GM12875 (cell line): ENCODE measurements around the gene TP53I3.

ENCODE experiments used
- H3K4me3 ChIP-seq: one replicate; pipeline ENCODE4 v1.5.1; 2011; ENCODE audit warnings: low read depth, low read length, control low read depth
- TF ChIP-seq, protein P1 (sequence below): IDR thresholded peaks from 2 replicates; pipeline ENCODE4 v1.5.1; 2011; ENCODE audit warnings: low read depth, mild to moderate bottlenecking, control low read depth, inconsistent platforms, low read length, moderate library complexity, borderline replicate concordance; ENCODE audit not compliant: insufficient read depth

Gene TP53I3

DNA sequence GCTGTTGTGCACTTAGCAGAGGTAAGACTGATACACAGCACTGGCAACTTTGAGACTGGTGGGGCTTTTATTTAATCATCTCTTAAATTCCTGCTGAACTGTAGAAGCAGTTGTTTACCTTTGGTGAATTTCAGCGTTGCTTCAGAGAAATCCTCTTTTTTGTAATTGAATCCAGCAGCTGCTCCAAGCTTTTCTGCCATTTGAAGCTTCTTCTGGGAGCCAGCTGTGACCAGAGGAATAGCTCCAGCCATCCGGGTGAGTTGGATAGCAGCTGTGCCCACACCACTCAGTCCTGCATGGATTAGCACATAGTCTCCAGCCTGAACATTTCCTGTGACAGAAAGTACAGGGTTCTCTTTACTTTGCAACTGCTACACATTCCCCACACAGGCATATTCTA, 3.9 kb downstream of the TP53I3 start:
- TF ChIP-seq, protein P1, sequence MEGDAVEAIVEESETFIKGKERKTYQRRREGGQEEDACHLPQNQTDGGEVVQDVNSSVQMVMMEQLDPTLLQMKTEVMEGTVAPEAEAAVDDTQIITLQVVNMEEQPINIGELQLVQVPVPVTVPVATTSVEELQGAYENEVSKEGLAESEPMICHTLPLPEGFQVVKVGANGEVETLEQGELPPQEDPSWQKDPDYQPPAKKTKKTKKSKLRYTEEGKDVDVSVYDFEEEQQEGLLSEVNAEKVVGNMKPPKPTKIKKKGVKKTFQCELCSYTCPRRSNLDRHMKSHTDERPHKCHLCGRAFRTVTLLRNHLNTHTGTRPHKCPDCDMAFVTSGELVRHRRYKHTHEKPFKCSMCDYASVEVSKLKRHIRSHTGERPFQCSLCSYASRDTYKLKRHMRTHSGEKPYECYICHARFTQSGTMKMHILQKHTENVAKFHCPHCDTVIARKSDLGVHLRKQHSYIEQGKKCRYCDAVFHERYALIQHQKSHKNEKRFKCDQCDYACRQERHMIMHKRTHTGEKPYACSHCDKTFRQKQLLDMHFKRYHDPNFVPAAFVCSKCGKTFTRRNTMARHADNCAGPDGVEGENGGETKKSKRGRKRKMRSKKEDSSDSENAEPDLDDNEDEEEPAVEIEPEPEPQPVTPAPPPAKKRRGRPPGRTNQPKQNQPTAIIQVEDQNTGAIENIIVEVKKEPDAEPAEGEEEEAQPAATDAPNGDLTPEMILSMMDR, result no peak
- no peak overlapping the region for H3K4me3 ChIP-seq

GRCh38 chr2:24077879-24078278, 6.8 kb downstream of the TP53I3 start:
- H3K4me3 ChIP-seq, result no peak overlapping the region
- TF ChIP-seq, protein P1, result no peak

- TF ChIP-seq, protein P1, result no peak
- peak overlapping the region; percentile 81 for H3K4me3 ChIP-seq
Measured at GRCh38 chr2:24077535-24077877, 7.1 kb downstream of the TP53I3 start.

- TF ChIP-seq, protein P1, result no peak
Measured at GRCh38 chr2:24076849-24077534, 7.6 kb downstream of the TP53I3 start.

DNA sequence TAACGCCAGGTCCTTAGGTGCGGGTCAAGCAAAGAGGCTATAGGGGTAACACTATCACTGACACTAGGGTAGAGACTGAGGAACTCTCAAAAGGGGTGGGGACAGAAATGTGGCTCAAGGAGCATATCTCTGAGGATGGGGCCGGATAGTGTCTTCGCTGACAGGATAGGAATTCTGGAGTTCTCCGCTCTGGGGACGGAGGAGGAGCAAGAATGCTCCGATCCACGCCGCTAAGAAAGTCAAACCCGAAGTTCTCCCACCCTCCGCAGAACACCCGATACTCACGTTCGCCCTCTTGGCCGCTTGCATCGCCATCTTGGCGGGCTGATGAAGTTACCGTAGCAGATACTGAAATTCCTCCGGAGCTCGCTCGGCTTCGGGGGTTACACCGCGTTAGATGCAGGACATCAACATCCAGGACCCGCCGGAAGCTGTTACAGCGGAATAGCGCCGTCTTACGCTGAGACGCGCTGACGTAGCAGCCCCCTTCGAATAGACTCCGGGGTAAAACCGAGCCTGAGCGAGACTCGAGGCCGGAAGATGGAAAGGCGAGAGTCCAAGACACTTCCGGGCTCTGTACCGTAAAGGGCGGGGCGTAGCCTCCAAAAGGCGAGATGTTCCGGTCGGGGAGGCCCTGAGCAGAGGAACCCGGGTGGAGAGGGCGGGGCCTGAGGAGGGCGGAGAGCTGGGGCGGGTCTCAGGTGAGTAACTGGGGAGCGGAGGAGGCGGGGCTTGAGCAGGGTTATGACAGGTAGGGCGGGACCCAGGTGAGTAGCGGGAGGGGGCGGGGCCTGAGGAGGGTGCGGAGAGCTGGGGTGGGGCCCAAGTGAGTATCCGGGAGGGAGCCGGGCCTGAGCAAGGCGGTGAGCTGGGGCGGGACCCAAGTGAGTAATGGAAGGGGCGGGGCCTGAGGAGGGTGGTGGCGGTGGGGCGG, 8.5 kb downstream of the TP53I3 start, which contains the start of gene SF3B6:
SF3B6 (minus strand) TSS at position 412 of the 934 bp plus-strand sequence; CDS start at position 315, 97 bp downstream.
- TF ChIP-seq, protein P1, result no peak
- peak within 1 kb of the TSS; percentile 81 for H3K4me3 ChIP-seq

More at GRCh38 chr2:24076849-24077534, 7.6 kb downstream of the TP53I3 start:
- H3K4me3 ChIP-seq, result peak overlapping the region; percentile 81

DNA sequence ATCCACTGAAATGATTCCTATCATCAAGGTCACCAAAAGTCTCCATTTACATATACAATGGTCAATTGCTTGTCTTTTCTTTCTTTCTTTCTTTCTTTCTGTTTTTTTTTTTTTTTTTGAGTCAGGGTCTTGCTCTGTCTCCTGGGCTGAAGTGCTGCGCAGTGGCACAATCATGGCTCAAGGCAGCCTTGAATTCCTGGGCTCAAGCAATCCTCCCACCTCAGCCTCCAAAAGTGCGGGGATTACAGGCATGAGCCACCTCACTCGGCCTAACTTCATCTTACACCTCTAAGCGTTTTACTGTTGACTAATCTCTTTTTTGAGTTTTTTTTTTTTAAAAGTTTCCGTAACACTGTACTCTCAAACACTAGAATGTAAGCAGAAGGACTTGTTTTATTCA, 9.4 kb downstream of the TP53I3 start:
- TF ChIP-seq, protein P1, result no peak
- peak overlapping the region; percentile 81 for H3K4me3 ChIP-seq
